H9 (cell line): ENCODE results near the gene VAPA. TPM values are rescaled to one million over a fixed set of nuclear protein-coding genes. Genes with fewer than 3 reads are reported as not detected.

Experiments
- DNase-seq: peaks from one replicate; pipeline ENCODE4 v3.0.0-alpha.2; 2017
- H2AFZ ChIP-seq: one replicate; pipeline ENCODE4 v1.6.1; 2013; ENCODE audit warnings: mild to moderate bottlenecking, low read length, control low read depth, moderate library complexity
- H2AK5ac ChIP-seq: 2 replicates; pipeline ENCODE4 v1.6.1; 2013; ENCODE audit warnings: low read length, control low read depth, mixed read lengths; ENCODE audit not compliant: insufficient read length
- H2BK120ac ChIP-seq: one replicate; pipeline ENCODE4 v1.6.1; 2013; ENCODE audit warnings: low read depth, mild to moderate bottlenecking, low read length, control low read depth, inconsistent platforms; ENCODE audit not compliant: poor library complexity, severe bottlenecking
- H2BK12ac ChIP-seq: 2 replicates; pipeline ENCODE4 v1.6.1; 2013; ENCODE audit warnings: low read length, control low read depth, mixed read lengths, low read depth; ENCODE audit not compliant: insufficient read length
- H2BK15ac ChIP-seq: 2 replicates; pipeline ENCODE4 v1.6.1; 2013; ENCODE audit warnings: low read depth, low read length, control low read depth
- H2BK20ac ChIP-seq: one replicate; pipeline ENCODE4 v1.6.1; 2013; ENCODE audit warnings: low read depth, mild to moderate bottlenecking, low read length, control low read depth, inconsistent platforms; ENCODE audit not compliant: poor library complexity, severe bottlenecking
- H2BK5ac ChIP-seq: 2 replicates; pipeline ENCODE4 v1.6.1; 2013; ENCODE audit warnings: low read length, control low read depth, mixed read lengths; ENCODE audit not compliant: insufficient read length
- H3K14ac ChIP-seq: 2 replicates; pipeline ENCODE4 v1.6.1; 2013; ENCODE audit warnings: low read length, control low read depth; ENCODE audit not compliant: insufficient read depth
- H3K18ac ChIP-seq: 2 replicates; pipeline ENCODE4 v1.6.1; 2013; ENCODE audit warnings: low read depth, mild to moderate bottlenecking, mixed read lengths, low read length, control low read depth; ENCODE audit not compliant: insufficient read length
- H3K23ac ChIP-seq: 2 replicates; pipeline ENCODE4 v1.6.1; 2013; ENCODE audit warnings: low read length, control low read depth, mixed read lengths, low read depth; ENCODE audit not compliant: insufficient read length
- H3K23me2 ChIP-seq: 2 replicates; pipeline ENCODE4 v1.6.1; 2013; ENCODE audit warnings: low read depth, mild to moderate bottlenecking, mixed read lengths, low read length, control low read depth; ENCODE audit not compliant: insufficient read length, poor library complexity, severe bottlenecking
- H3K27ac ChIP-seq: 2 replicates; pipeline ENCODE4 v1.5.1; 2013; ENCODE audit warnings: low read length, control low read depth, mixed read lengths, low read depth; ENCODE audit not compliant: insufficient read length
- H3K27me3 ChIP-seq: 2 replicates; pipeline ENCODE4 v1.6.1; 2013; ENCODE audit warnings: low read length, control low read depth, inconsistent platforms; ENCODE audit not compliant: insufficient read depth
- H3K4ac ChIP-seq: 2 replicates; pipeline ENCODE4 v1.6.1; 2013; ENCODE audit warnings: low read depth, mild to moderate bottlenecking, control low read depth, inconsistent platforms, low read length, moderate library complexity
- H3K4me1 ChIP-seq: 2 replicates; pipeline ENCODE4 v1.6.1; 2013; ENCODE audit warnings: low read length, control low read depth, inconsistent platforms; ENCODE audit not compliant: insufficient read depth
- H3K4me2 ChIP-seq: 2 replicates; pipeline ENCODE4 v1.6.1; 2013; ENCODE audit warnings: low read length, control low read depth, mixed read lengths; ENCODE audit not compliant: insufficient read length, insufficient read depth
- H3K56ac ChIP-seq: 2 replicates; pipeline ENCODE4 v1.6.1; 2013; ENCODE audit warnings: low read depth, mild to moderate bottlenecking, mixed read lengths, low read length, control low read depth; ENCODE audit not compliant: insufficient read length
- H3K79me1 ChIP-seq: 2 replicates; pipeline ENCODE4 v1.6.1; 2013; ENCODE audit warnings: low read depth, mild to moderate bottlenecking, moderate library complexity, low read length, control low read depth, inconsistent platforms; ENCODE audit not compliant: insufficient read depth, poor library complexity, severe bottlenecking
- H3K79me2 ChIP-seq: 2 replicates; pipeline ENCODE4 v1.6.1; 2013; ENCODE audit warnings: low read length, control low read depth, inconsistent platforms; ENCODE audit not compliant: insufficient read depth
- H3K9ac ChIP-seq: 2 replicates; pipeline ENCODE4 v1.6.1; 2013; ENCODE audit warnings: low read length, control low read depth, mixed read lengths; ENCODE audit not compliant: insufficient read length; ENCODE audit errors: extremely low read depth
- H3K9me3 ChIP-seq: one replicate; pipeline ENCODE4 v1.6.1; 2013; ENCODE audit warnings: low read depth, low read length, inconsistent platforms; ENCODE audit not compliant: control insufficient read depth
- H3T11ph ChIP-seq: one replicate; pipeline ENCODE4 v1.6.1; 2013; ENCODE audit warnings: mild to moderate bottlenecking, low read length, control low read depth, inconsistent platforms
- H4K20me1 ChIP-seq: one replicate; pipeline ENCODE4 v1.6.1; 2013; ENCODE audit not compliant: control insufficient read depth, insufficient read length, insufficient read depth
- H4K5ac ChIP-seq: 2 replicates; pipeline ENCODE4 v1.6.1; 2013; ENCODE audit warnings: low read depth, mild to moderate bottlenecking, mixed read lengths, low read length, control low read depth; ENCODE audit not compliant: insufficient read length
- H4K8ac ChIP-seq: replicated peaks from 2 replicates; pipeline ENCODE4 v1.6.1; 2013; ENCODE audit warnings: low read length, control low read depth, mixed read lengths, low read depth; ENCODE audit not compliant: insufficient read length
- H4K91ac ChIP-seq: 2 replicates; pipeline ENCODE4 v1.6.1; 2013; ENCODE audit warnings: low read depth, mild to moderate bottlenecking, moderate library complexity, mixed read lengths, low read length, control low read depth; ENCODE audit not compliant: insufficient read length
- H3K27ac Mint-ChIP-seq, 3 experiments: 2 replicates in 2 of 3; 3 replicates in 1 of 3; pipeline ENCODE4 v1.8.0; 2020 to 2021; ENCODE audit warnings: mixed read lengths in 3 of 3, mild to moderate bottlenecking in 1 of 3, moderate library complexity in 1 of 3
- H3K27me3 Mint-ChIP-seq: 2 replicates; pipeline ENCODE4 v1.8.0; 2021; ENCODE audit warnings: low read depth, mild to moderate bottlenecking, moderate library complexity, mixed read lengths
- H3K36me3 Mint-ChIP-seq, 3 experiments: 2 replicates in 2 of 3; 3 replicates in 1 of 3; pipeline ENCODE4 v1.8.0; 2020 to 2021; ENCODE audit warnings: low read depth in 3 of 3, mixed read lengths in 3 of 3; ENCODE audit not compliant: insufficient read depth in 1 of 3
- H3K4me1 Mint-ChIP-seq, 2 experiments: 2 replicates each; pipeline ENCODE4 v1.8.0; 2020; ENCODE audit warnings: mixed read lengths in 2 of 2
- H3K4me3 Mint-ChIP-seq, 2 experiments: 2 replicates in 1 of 2; 3 replicates in 1 of 2; pipeline ENCODE4 v1.8.0; 2020 to 2021; ENCODE audit warnings: mild to moderate bottlenecking in 2 of 2, mixed read lengths in 2 of 2, moderate library complexity in 1 of 2
- H3K9me3 Mint-ChIP-seq, 2 experiments: 2 replicates in 1 of 2; 3 replicates in 1 of 2; pipeline ENCODE4 v1.8.0; 2020; ENCODE audit warnings: mild to moderate bottlenecking in 2 of 2, mixed read lengths in 2 of 2, moderate library complexity in 1 of 2
- total RNA-seq: library from RNA; stranded (reverse); gene quantifications from 2 replicates; pipeline ENCODE4 v1.2.1, GENCODE V29; 2021
- TF ChIP-seq, protein P1 (sequence below): fragments of 200-600 bp; sonication (generic); conservative IDR thresholded peaks from 3 replicates; pipeline ENCODE4 v1.8.0; 2021; ENCODE audit warnings: antibody characterized with exemption, mild to moderate bottlenecking

The VAPA gene
- total RNA-seq, 1 experiment from 2014 or later = 141 TPM

DNA sequence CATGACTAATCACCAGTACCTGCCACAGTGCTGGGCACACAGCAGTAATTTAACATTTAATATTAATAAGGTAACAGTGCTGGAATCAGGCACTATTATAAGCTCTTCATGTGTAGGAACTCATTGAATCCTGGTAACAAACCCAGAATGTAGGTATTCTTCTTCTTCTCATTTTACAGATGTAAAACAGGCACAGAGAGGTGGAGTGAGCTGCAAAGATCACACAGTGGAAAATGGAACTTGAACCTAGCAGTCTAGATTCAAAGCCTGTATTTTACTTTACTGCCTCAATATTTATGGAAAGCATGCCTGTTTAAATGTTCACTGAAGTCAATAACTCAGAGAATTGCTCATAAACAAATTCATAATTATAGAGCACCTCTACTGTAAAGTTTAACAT, 3.7 kb upstream of the VAPA start:
- Histone ChIP-seq H2BK20ac (no peak overlapping the region), H4K20me1 (no peaks in the 10 kb centered on the region), H3K9me3 (no peaks in the 10 kb centered on the region), H3K56ac (no peak overlapping the region), H2BK120ac (no peak overlapping the region), H3K27me3 (no peaks in the 10 kb centered on the region), H3K9ac (no peak overlapping the region), H2BK5ac (no peak overlapping the region), H3K14ac (no peak overlapping the region), H3T11ph (no peak overlapping the region), H3K18ac (no peak overlapping the region), H4K8ac (no peak overlapping the region), H3K79me1 (no peaks in the 10 kb centered on the region), H3K4me2 (no peak overlapping the region), H2AK5ac (no peak overlapping the region), H3K79me2 (peaks cover 4% of the 10 kb centered on the region; the same call in 1 of the 2 replicates), H3K4ac (no peak overlapping the region), H2BK15ac (no peak overlapping the region), H3K27ac (no peak overlapping the region), H3K4me1 (no peaks in the 10 kb centered on the region), H4K5ac (no peak overlapping the region), H3K23ac (no peak overlapping the region), H2BK12ac (no peak overlapping the region), H4K91ac (no peak overlapping the region), H2AFZ (no peak overlapping the region), H3K23me2 (peaks cover 3% of the 10 kb centered on the region)
- no peak overlapping the region for H3K27ac Mint-ChIP-seq
- no peak for DNase-seq
- H3K9me3 Mint-ChIP-seq = 0 out of 5 replicates have a peak, but pooled peaks cover 0 to 3% of the 10 kb centered on the region in 2 experiments
- H3K36me3 Mint-ChIP-seq = no peaks in the 10 kb centered on the region
- H3K4me3 Mint-ChIP-seq = no peak overlapping the region
- peaks cover 8 to 10% of the 10 kb centered on the region in 2 experiments for H3K4me1 Mint-ChIP-seq
- no peaks in the 10 kb centered on the region; the same call in 1 of the 2 replicates for H3K27me3 Mint-ChIP-seq
- TF ChIP-seq, protein P1, sequence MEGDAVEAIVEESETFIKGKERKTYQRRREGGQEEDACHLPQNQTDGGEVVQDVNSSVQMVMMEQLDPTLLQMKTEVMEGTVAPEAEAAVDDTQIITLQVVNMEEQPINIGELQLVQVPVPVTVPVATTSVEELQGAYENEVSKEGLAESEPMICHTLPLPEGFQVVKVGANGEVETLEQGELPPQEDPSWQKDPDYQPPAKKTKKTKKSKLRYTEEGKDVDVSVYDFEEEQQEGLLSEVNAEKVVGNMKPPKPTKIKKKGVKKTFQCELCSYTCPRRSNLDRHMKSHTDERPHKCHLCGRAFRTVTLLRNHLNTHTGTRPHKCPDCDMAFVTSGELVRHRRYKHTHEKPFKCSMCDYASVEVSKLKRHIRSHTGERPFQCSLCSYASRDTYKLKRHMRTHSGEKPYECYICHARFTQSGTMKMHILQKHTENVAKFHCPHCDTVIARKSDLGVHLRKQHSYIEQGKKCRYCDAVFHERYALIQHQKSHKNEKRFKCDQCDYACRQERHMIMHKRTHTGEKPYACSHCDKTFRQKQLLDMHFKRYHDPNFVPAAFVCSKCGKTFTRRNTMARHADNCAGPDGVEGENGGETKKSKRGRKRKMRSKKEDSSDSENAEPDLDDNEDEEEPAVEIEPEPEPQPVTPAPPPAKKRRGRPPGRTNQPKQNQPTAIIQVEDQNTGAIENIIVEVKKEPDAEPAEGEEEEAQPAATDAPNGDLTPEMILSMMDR = no peak
